ENCODE measurements around the gene IER3. TPM values are rescaled to one million over a fixed set of nuclear protein-coding genes. Genes with fewer than 3 reads are reported as not detected.
"Not testable (repeated sequence)": the region's sequence is repeated elsewhere in the genome, so short reads cannot be mapped to it uniquely, and the experiment has no call there.

IER3 gene
- total RNA-seq, 1 donor from 2014 or later, result 12.7 TPM

- intact Hi-C loops (cut with micrococcal nuclease), result no loop called here
- ATAC-seq, result peak; percentile 78
- DNase-seq, result peak; percentile 83
Measured at GRCh38 chr6:30730601-30731435, 13.5 kb downstream of the IER3 start.

- DNase-seq, result no peak
- no peak for ATAC-seq
- intact Hi-C loops (cut with micrococcal nuclease), result no loop called here
Measured at GRCh38 chr6:30727920-30728553, 16.3 kb downstream of the IER3 start.

DNA sequence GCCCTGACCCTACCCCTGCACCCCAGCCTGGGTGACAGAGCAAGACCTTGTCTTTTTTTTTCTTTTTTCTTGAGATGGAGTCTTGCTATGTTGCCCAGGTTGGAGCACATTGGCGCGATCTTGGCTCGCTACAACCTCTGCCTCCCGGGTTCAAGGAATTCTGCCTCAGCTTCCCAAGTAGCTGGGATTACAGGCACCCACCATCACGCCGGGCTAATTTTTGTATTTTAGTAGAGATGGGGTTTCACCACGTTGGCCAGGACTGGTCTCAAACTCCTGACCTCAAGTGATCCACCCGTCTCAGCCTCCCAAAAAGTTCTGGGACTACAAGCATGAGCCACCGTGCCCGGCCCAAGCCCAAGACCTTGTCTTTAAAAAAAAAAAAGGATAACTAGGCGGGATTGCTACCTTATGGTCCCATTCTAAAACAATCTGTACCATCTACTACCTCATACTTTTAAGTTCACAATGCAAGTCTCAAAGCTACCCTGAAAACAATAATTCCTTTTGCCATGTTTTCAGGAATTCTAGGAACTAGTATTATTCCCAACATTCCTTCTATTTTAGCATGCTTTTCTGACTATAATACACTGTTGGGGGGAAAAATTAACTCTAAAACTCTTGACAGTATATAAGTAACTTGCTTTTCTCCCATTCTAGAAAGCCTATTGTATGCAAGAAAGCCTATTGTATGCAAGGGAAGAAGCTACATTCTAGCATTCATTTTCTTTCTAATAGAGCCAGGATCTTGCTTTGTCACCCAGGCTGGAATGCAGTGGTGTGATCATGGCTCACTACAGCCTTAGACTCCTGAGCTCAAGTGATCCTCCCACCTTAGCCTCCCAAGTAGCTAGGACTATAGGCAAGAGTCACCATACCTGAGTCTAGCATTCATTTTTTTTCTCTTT, 17.6 kb downstream of the IER3 start:
- ATAC-seq (no peak), DNase-seq (no peak)
- intact Hi-C loops (cut with micrococcal nuclease), result no loop called here

DNA sequence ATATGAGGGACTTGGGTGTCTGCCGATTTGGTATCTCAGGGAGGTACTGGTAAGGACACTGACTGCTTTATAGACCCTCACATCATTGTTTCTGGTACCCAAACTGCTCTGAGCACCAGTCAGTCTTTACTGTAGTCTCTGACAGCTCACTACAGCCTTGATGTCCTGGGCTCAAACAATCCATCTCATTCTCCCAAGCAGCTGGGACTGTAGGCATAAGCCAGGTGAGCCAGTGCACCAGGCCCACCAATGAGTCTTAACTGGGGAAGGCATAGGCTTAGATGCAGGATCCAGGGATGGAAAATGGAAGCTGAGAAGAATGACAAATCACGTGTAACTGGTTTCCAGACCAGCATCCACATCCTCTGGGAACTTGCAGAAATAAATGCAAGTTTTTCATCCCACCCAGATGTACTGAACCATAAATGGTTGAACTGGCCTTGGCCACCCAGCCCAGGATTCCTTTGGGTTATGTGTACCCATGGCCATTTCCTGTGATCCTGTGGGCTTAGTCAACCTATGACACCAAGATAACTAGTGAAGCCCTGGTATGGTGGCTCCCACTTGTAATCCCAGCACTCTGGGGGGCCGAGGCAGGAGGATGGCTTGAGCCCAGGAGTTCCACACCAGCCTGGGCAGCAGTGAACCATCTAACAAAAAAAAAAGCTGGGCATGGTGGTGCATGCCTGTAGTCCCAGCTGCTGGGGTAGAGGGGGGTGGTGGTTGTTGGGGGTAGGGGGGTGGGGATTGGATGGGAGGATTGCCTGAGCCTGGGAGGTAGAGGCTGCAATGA, 18.4 kb downstream of the IER3 start:
- ATAC-seq, result no peak
- DNase-seq, result no peak
- intact Hi-C loops (cut with micrococcal nuclease), result no loop called here

DNA sequence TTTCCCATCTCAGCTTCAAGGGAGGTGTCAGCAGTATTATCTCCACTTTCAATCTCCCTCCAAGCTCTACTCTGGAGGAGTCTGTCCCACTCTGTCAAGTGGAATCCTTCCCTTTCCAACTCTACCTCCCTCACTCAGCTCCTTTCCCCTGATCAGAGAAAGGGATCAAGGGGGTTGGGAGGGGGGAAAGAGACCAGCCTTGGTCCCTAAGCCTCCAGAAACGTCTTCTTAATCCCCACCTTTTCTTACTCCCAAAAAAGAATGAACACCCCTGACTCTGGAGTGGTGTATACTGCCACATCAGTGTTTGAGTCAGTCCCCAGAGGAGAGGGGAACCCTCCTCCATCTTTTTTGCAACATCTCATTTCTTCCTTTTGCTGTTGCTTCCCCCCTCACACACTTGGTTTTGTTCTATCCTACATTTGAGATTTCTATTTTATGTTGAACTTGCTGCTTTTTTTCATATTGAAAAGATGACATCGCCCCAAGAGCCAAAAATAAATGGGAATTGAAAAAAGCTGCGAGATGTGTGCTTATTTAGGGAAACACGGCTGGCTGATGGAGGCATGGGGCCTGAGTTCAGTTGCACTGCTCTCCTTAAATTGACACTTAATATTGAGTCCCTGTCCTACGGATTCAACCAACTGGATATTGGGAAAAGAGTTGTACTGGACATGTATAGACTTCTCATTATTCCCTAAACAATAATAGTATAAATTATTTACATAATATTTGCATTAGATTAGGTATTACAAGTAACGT, 19.3 kb downstream of the IER3 start:
- DNase-seq (no peak), ATAC-seq (no peak)
- intact Hi-C loops (cut with micrococcal nuclease), result no loop called here

DNA sequence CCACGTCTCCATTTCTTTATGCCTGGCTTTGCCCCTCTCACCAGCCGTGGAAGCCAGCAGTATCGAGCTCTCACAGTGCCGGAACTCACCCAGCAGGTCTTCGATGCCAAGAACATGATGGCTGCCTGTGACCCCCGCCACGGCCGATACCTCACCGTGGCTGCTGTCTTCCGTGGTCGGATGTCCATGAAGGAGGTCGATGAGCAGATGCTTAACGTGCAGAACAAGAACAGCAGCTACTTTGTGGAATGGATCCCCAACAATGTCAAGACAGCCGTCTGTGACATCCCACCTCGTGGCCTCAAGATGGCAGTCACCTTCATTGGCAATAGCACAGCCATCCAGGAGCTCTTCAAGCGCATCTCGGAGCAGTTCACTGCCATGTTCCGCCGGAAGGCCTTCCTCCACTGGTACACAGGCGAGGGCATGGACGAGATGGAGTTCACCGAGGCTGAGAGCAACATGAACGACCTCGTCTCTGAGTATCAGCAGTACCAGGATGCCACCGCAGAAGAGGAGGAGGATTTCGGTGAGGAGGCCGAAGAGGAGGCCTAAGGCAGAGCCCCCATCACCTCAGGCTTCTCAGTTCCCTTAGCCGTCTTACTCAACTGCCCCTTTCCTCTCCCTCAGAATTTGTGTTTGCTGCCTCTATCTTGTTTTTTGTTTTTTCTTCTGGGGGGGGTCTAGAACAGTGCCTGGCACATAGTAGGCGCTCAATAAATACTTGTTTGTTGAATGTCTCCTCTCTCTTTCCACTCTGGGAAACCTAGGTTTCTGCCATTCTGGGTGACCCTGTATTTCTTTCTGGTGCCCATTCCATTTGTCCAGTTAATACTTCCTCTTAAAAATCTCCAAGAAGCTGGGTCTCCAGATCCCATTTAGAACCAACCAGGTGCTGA, 20.3 kb downstream of the IER3 start:
- not testable (repeated sequence) for ATAC-seq, DNase-seq
- intact Hi-C loops (cut with micrococcal nuclease), result loop anchor here (2.0 kb wide), 1 partner anchor 45 kb away; no protein-coding TSS in a partner anchor

DNA sequence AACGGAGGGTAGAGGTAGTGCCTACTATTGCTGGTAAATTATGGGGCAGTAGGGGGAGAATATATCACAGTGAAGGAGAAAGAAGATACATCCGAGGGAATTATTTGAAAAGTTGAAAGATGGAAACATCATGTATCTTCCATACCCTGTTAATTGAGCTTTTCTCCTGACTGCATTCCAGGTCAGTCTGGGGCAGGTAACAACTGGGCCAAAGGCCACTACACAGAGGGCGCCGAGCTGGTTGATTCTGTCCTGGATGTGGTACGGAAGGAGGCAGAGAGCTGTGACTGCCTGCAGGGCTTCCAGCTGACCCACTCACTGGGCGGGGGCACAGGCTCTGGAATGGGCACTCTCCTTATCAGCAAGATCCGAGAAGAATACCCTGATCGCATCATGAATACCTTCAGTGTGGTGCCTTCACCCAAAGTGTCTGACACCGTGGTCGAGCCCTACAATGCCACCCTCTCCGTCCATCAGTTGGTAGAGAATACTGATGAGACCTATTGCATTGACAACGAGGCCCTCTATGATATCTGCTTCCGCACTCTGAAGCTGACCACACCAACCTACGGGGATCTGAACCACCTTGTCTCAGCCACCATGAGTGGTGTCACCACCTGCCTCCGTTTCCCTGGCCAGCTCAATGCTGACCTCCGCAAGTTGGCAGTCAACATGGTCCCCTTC, 21.0 kb downstream of the IER3 start:
- intact Hi-C loops (cut with micrococcal nuclease), result loop anchor here (2.0 kb wide), 1 partner anchor 44 kb away; no protein-coding TSS in a partner anchor
- ATAC-seq, DNase-seq: not testable (repeated sequence)

- ATAC-seq (peak; percentile 8), DNase-seq (peak; percentile 89)
- intact Hi-C loops (cut with micrococcal nuclease), result loop anchor here (2.0 kb wide), 1 partner anchor 44 kb away; no protein-coding TSS in a partner anchor
Measured at GRCh38 chr6:30722280-30723112, 21.9 kb downstream of the IER3 start.

DNA sequence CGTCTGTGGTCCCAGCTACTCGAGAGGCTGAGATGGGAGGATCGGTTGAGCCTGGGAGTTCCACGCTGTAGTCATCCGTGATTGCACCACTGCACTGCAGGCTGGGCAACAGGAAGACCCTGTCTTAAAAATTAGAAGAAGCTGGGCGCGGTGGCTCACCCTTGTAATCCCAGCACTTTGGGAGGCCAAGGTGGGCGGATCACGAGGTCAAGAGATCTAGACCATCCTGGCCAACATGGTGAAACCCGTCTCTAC, 22.4 kb downstream of the IER3 start:
- ATAC-seq, result not testable (repeated sequence)
- intact Hi-C loops (cut with micrococcal nuclease), result loop anchor here (2.0 kb wide), 1 partner anchor 43 kb away; no protein-coding TSS in a partner anchor
- peak; percentile 53 for DNase-seq

DNA sequence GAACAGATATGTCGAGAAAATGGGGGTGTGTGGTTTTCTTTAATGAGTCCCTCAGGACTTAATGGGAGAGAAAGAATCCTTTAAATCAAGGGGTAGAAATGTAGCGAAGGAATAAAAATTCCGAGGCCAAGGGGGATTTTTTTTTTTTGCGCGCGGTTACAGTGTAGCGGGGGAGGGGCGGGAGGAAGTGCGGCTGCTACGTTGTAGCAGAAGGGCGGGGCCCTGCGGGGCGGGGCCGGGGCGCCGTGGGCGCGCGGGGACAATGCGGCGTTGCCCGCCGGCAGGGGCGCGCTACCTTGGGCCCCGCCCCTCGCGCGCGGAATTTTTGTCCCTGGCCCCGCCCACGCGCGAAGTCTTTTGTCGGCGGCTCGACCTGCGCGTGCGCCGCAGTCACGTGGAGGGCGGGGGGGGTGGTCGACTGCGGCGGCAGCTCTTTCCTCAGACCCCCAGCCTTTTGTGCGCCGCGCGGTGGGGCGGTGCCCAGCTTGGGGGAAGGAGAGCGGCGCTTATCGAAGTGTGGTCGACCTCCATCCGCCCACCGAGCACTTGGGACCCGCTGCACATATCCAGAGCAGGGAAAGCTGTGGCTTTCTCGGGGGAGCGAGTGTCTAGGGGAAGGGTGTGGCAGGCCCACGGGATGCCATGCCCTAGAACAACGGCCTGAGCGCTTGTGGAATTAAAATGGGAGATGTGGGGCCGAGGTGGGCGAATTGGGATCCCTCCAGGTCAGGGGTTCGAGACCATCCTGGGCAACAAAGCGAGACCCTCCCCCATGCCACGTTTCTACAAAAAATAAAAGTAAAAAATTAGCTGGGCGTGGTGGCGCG, 22.9 kb downstream of the IER3 start:
- ATAC-seq, result peak; percentile 76
- peak; percentile 96 for DNase-seq
- intact Hi-C loops (cut with micrococcal nuclease), result loop anchor here (2.0 kb wide), 1 partner anchor 43 kb away; no protein-coding TSS in a partner anchor

DNA sequence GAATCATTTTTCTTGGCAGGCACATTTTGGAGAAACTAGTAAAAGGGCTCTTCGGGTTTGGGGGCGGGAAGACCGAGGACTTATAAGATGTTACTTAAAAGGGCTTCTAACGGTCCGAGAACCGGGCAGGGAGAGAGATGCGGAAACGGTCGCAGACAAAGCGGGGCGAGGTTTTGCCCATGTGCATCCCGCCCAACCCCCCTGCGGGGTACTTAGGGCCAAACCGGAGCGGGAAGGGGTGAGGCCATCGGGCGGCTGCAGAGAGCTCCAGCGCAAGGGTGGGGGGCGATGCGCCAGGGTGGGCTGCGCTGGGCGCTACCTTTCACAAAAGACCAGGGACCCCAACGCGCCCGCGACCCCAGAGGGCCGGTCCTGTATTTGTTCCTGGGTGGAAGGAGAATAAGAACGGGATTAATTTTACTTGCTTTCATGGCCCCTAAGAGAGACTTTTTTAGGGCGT, 23.6 kb downstream of the IER3 start:
- intact Hi-C loops (cut with micrococcal nuclease), result no loop called here
- peak; percentile 81 for DNase-seq
- ATAC-seq, result peak; percentile 23

DNA sequence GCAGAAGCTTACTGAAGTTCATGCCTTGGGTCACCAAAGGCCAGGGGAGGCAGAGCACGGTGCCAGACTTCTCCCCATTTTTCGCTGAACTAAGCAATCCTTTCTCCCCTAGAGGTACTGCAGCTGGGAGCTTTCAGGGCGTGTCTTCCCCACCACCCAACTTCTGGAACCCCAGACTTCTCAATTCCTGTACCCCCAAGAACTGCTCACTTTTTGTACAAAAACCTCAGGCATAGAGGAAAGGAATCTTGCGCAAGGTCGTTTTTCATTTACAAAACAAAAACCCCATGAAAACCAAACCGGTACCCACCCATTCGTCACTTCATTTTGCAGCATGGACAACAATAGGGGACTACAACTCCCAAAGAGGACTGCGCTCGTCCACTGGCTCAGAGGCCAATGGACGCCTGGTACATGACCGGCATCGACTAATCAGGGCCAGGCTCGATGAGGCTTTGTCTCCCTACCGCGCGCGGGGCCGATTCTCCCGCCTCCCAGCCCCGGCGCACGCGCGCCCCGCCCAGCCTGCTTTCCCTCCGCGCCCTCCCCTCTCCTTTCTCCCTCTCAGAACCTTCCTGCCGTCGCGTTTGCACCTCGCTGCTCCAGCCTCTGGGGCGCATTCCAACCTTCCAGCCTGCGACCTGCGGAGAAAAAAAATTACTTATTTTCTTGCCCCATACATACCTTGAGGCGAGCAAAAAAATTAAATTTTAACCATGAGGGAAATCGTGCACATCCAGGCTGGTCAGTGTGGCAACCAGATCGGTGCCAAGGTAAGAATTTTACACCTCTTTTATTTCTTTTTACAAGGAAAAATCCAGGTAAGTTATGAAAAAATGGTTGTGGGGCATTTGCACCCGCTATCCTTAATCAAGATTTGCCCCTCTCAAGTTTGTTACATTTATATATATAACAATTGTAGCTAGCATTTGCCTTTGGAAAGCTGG, 24.3 kb downstream of the IER3 start, which contains the start of gene TUBB:
TUBB (plus strand) TSS at position 562 of the 947 bp plus-strand sequence; CDS start at position 717, 155 bp downstream.
- DNase-seq, result peak; percentile 98
- peak; percentile 77 for ATAC-seq
- intact Hi-C loops (cut with micrococcal nuclease), result no loop called here

- intact Hi-C loops (cut with micrococcal nuclease), result no loop called here
- DNase-seq, result no peak
- no peak for ATAC-seq
Measured at GRCh38 chr6:30719356-30719755, 25.0 kb downstream of the IER3 start.

Data from left ventricle myocardium superior (tissue), 1 donor.